IMR-90 (cell line): ENCODE results near the gene SMYD5. TPM values are rescaled to one million over a fixed set of nuclear protein-coding genes. Genes with fewer than 3 reads are reported as not detected.

Experiments used
- CEBPB ChIP-seq: IDR thresholded peaks from 2 replicates; pipeline ENCODE4 v1.6.1; 2012; ENCODE audit warnings: low read depth, low read length, improper control_type of control experiment
- polyA plus RNA-seq, 3 experiments: library from polyadenylated mRNA; depleted of rRNA; stranded (reverse); fragments of >200 nt; gene quantifications; 2 replicates each; pipeline ENCODE4 v1.2.3, GENCODE V29; 2012; ENCODE audit warnings: low replicate concordance in 1 of 3
- total RNA-seq: library from RNA; depleted of rRNA; stranded (reverse); fragments of >200 nt; gene quantifications from 2 replicates; pipeline ENCODE4 v1.2.3, GENCODE V29; 2012
- TF ChIP-seq, protein P1 (sequence below): fragments of 150-350 bp; IDR thresholded peaks from 2 replicates; pipeline ENCODE4 v1.6.1; 2017; ENCODE audit warnings: mild to moderate bottlenecking, antibody characterized with exemption, low read length, low read depth

The SMYD5 gene
- total and polyA plus RNA-seq, 2 of the 4 experiments (the other 2 are of a cell fraction), result 17.8 to 19.7 TPM

DNA sequence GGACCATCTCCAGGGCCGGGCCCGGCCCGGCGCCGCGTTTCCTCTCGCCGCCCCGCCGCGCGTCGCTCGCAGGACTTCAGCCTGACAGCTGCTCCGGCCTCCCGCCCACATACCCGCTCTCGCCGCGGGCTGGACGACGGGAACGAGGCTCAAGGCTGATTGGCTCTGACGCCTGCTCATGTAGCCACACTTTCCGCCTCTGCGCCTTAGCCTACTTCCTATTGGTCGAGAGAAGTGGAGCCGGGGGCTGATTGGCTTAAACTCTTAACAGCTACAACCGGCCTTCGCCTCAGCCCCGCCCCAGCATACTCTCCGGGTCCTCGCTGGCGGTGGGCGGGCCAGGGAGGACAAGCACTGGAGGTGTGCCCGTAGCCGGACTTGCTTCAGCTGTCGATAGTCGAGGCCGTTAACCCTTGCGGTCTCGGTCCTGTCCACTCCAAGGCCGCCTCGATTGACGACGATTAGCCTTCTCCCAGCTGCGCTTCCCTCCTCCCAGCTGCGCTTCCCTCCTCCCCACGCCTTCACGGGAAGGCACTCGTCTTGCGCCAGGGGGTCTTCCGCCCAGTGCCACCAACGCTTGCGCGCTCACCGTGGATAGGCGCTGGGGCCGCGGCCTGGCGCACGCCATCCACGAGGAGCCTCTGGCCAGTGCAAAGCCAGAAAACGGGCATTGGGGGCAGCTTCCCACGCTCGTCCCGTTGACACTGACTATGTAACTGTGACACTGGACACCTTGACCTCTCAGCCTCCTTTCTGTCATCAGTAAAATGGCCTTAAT is 19.3 kb downstream of the SMYD5 start, which contains the start of gene PRADC1 (continued):
- TF ChIP-seq, protein P1, sequence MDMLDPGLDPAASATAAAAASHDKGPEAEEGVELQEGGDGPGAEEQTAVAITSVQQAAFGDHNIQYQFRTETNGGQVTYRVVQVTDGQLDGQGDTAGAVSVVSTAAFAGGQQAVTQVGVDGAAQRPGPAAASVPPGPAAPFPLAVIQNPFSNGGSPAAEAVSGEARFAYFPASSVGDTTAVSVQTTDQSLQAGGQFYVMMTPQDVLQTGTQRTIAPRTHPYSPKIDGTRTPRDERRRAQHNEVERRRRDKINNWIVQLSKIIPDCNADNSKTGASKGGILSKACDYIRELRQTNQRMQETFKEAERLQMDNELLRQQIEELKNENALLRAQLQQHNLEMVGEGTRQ, result peak; percentile 15; the same call in 1 of the 2 replicates
- no peak for TF ChIP-seq CEBPB
